Measurements from ENCODE around the gene PPFIBP1.

PPFIBP1 gene

GRCh38 chr12:27550653-27550975, 26.6 kb downstream of the PPFIBP1 start:
- H3K9ac ChIP-seq (ENCODE audit: low read length) = no peak overlapping the region
- no peaks in the 10 kb centered on the region for H3K27me3 ChIP-seq (ENCODE audit: insufficient read depth, low read length)
- no peaks in the 10 kb centered on the region for H3K36me3 ChIP-seq (ENCODE audit: insufficient read depth, low read length)
- H3K79me2 ChIP-seq (ENCODE audit: insufficient read depth, low read length) = no peaks in the 10 kb centered on the region
- no peak overlapping the region for H3K4me3 ChIP-seq (ENCODE audit: low read depth, low read length, poor library complexity, severe bottlenecking)
- H3F3A ChIP-seq (ENCODE audit: insufficient read depth, low read length) = no peaks in the 10 kb centered on the region
- no peaks in the 10 kb centered on the region for H4K20me1 ChIP-seq (ENCODE audit: insufficient read depth, low read length)
- no peak overlapping the region for H3K4me2 ChIP-seq (ENCODE audit: low read length)
- no peaks in the 10 kb centered on the region for H3K9me3 ChIP-seq (ENCODE audit: low read length)
- no peak overlapping the region for H3K27ac ChIP-seq (ENCODE audit: low read depth, low read length, poor library complexity, severe bottlenecking)
- no peak for TF ChIP-seq EZH2 (IDR thresholded peaks at IDR 0.05; ENCODE audit: borderline replicate concordance, low read length)
- TF ChIP-seq CTCF (IDR thresholded peaks at IDR 0.05; ENCODE audit: low read length) = no peak
- no peaks in the 10 kb centered on the region for H3K9me2 ChIP-seq (ENCODE audit: low read depth, low read length)
- H3K4me1 ChIP-seq (ENCODE audit: insufficient read depth, low read length, severe bottlenecking) = no peaks in the 10 kb centered on the region
- no peak overlapping the region for H2AFZ ChIP-seq (ENCODE audit: low read length)

- Histone ChIP-seq H3K27ac (ENCODE audit: low read depth, low read length, poor library complexity, severe bottlenecking) (no peak overlapping the region), H4K20me1 (ENCODE audit: insufficient read depth, low read length) (no peaks in the 10 kb centered on the region), H3K79me2 (ENCODE audit: insufficient read depth, low read length) (no peaks in the 10 kb centered on the region), H3K9me2 (ENCODE audit: low read depth, low read length) (no peaks in the 10 kb centered on the region), H3K4me1 (ENCODE audit: insufficient read depth, low read length, severe bottlenecking) (no peaks in the 10 kb centered on the region), H3K4me3 (ENCODE audit: low read depth, low read length, poor library complexity, severe bottlenecking) (no peak overlapping the region), H3K9ac (ENCODE audit: low read length) (no peak overlapping the region), H3K9me3 (ENCODE audit: low read length) (no peaks in the 10 kb centered on the region), H2AFZ (ENCODE audit: low read length) (no peak overlapping the region), H3K4me2 (ENCODE audit: low read length) (no peak overlapping the region), H3K36me3 (ENCODE audit: insufficient read depth, low read length) (no peaks in the 10 kb centered on the region), H3F3A (ENCODE audit: insufficient read depth, low read length) (no peaks in the 10 kb centered on the region), H3K27me3 (ENCODE audit: insufficient read depth, low read length) (no peaks in the 10 kb centered on the region)
- TF ChIP-seq EZH2 (IDR thresholded peaks at IDR 0.05; ENCODE audit: borderline replicate concordance, low read length) (no peak), CTCF (IDR thresholded peaks at IDR 0.05; ENCODE audit: low read length) (no peak)
Measured at GRCh38 chr12:27551172-27551840, 27.3 kb downstream of the PPFIBP1 start.

GRCh38 chr12:27552235-27552634, 28.2 kb downstream of the PPFIBP1 start:
- Histone ChIP-seq H3K36me3 (ENCODE audit: insufficient read depth, low read length) (no peaks in the 10 kb centered on the region), H3K4me1 (ENCODE audit: insufficient read depth, low read length, severe bottlenecking) (no peaks in the 10 kb centered on the region), H2AFZ (ENCODE audit: low read length) (no peak overlapping the region), H3K27me3 (ENCODE audit: insufficient read depth, low read length) (no peaks in the 10 kb centered on the region), H3K79me2 (ENCODE audit: insufficient read depth, low read length) (no peaks in the 10 kb centered on the region), H3K27ac (ENCODE audit: low read depth, low read length, poor library complexity, severe bottlenecking) (no peak overlapping the region), H3K9ac (ENCODE audit: low read length) (no peak overlapping the region), H3K9me3 (ENCODE audit: low read length) (no peaks in the 10 kb centered on the region), H3F3A (ENCODE audit: insufficient read depth, low read length) (no peaks in the 10 kb centered on the region), H3K4me2 (ENCODE audit: low read length) (no peak overlapping the region), H3K4me3 (ENCODE audit: low read depth, low read length, poor library complexity, severe bottlenecking) (no peak overlapping the region), H4K20me1 (ENCODE audit: insufficient read depth, low read length) (no peaks in the 10 kb centered on the region), H3K9me2 (ENCODE audit: low read depth, low read length) (no peaks in the 10 kb centered on the region)
- TF ChIP-seq EZH2 (IDR thresholded peaks at IDR 0.05; ENCODE audit: borderline replicate concordance, low read length) (no peak), CTCF (IDR thresholded peaks at IDR 0.05; ENCODE audit: low read length) (no peak)

Data from OCI-LY1 (cell line).